ENCODE measurements around the gene ATP1A2. TPM values are rescaled to one million over a fixed set of nuclear protein-coding genes. Genes with fewer than 3 reads are reported as not detected.
A peak's percentile ranks its signal among the peaks of the same experiment; 100 is the strongest.

The ATP1A2 gene
- total RNA-seq, 4 donors from 2014 or later, result 2.2 to 32.6 (median 5.3) TPM

DNA sequence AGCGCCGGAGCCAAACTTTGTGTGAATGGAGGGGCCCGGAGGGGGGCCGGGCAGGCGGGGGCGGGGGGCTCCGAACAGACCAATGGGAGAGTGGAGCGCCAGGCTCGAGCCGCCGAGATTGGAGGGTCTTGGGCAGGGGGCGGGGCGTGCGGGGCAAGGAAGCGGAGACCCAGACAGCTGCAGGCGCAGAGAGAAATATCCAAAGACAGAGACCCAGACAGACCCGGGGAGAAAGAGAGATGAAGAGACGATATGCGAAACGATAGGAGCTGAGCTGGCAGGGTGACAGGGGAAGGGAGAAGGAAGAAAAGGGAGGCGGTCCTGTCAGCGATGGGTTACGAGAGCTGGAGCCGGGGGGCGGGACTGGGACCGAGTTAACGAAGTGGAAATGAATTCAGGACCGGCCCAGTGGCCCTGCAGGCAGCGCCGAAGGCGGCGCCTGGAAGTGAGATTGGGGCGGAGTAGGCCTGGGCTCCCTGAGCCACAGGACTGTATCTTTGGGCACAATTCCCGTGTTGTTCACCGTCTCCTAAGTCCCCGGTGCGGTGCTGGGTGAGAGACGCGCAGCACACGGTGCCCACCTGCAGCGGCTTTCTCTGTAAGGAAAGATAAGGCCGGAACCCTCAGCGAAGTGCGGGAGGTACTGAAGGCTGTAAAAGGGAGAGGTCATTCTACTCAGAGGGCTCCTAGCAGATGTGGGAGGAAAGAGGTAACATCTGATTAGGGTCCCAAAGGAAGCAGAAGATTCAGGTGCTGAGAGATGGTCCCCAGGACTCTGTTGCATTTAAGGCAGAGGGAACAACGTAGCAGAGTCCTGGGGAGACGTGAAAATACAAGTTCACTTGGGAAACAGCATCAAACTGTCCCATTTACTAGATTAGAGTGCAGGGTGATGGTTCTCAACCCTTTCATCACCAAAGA is 45.1 kb upstream of the ATP1A2 start:
- peaks cover 6 to 16% (median 9%) of the 10 kb centered on the region in 3 donors for H3K4me1 ChIP-seq
- H3K36me3 ChIP-seq, result no peaks in the 10 kb centered on the region
- WGBS, 2 donors, result 1 to 3% methylated on average over 29 to 33 of the region's 46 CpGs
- H3K9me3 ChIP-seq, result no peaks in the 10 kb centered on the region
- intact Hi-C loops (cut with DNase I), result no loop called here
- no peak overlapping the region for H3K27ac ChIP-seq
- H3K27me3 ChIP-seq, result peaks cover 0 to 62% (median 0%) of the 10 kb centered on the region in 4 donors
- DNase-seq, result no peak
- peak overlapping the region; percentile 27 to 64 (median 49) for H3K4me3 ChIP-seq
- TF ChIP-seq POLR2A (IDR thresholded peaks at IDR 0.05), result no peak
- TF ChIP-seq, protein P1, sequence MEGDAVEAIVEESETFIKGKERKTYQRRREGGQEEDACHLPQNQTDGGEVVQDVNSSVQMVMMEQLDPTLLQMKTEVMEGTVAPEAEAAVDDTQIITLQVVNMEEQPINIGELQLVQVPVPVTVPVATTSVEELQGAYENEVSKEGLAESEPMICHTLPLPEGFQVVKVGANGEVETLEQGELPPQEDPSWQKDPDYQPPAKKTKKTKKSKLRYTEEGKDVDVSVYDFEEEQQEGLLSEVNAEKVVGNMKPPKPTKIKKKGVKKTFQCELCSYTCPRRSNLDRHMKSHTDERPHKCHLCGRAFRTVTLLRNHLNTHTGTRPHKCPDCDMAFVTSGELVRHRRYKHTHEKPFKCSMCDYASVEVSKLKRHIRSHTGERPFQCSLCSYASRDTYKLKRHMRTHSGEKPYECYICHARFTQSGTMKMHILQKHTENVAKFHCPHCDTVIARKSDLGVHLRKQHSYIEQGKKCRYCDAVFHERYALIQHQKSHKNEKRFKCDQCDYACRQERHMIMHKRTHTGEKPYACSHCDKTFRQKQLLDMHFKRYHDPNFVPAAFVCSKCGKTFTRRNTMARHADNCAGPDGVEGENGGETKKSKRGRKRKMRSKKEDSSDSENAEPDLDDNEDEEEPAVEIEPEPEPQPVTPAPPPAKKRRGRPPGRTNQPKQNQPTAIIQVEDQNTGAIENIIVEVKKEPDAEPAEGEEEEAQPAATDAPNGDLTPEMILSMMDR (IDR thresholded peaks at IDR 0.05), result no peak

DNA sequence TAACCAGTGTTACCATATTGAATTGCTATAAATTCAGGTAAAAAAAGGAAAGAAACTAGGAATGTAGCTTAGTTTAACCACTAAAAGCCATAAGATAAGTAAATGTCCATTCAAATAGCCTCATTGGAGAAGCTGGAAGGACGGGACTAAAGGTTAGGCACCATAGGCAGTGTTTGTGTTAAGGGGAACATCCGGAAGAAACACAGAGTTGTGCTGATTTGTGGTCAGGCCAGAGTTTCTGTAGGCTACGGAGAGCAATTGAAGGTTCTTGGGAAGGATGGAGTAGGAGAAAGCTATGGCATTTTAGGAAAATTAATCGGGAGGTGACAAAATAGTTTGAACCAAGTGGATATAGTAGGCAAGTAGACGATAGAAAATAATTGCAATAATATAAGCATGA is 44.3 kb upstream of the ATP1A2 start:
- no peaks in the 10 kb centered on the region for H3K36me3 ChIP-seq
- H3K27ac ChIP-seq, result no peak overlapping the region
- H3K27me3 ChIP-seq, result peaks cover 0 to 67% (median 0%) of the 10 kb centered on the region in 4 donors
- no peak overlapping the region for H3K4me3 ChIP-seq
- no peaks in the 10 kb centered on the region for H3K9me3 ChIP-seq
- intact Hi-C loops (cut with DNase I), result no loop called here
- 84 to 87% methylated on average over 5 of the region's 5 CpGs for WGBS, 2 donors
- TF ChIP-seq POLR2A (IDR thresholded peaks at IDR 0.05), result no peak
- no peak for DNase-seq
- peaks cover 6 to 16% (median 9%) of the 10 kb centered on the region in 3 donors for H3K4me1 ChIP-seq

- no peak overlapping the region for H3K4me3 ChIP-seq
- H3K27ac ChIP-seq, result no peak overlapping the region
- peaks cover 0 to 73% (median 0%) of the 10 kb centered on the region in 4 donors for H3K27me3 ChIP-seq
- no peaks in the 10 kb centered on the region for H3K36me3 ChIP-seq
- 59 to 66% methylated on average over 3 to 4 of the region's 4 CpGs for WGBS, 2 donors
- TF ChIP-seq POLR2A (IDR thresholded peaks at IDR 0.05), result no peak
- TF ChIP-seq, protein P1 (IDR thresholded peaks at IDR 0.05), result no peak
- H3K4me1 ChIP-seq, result peaks cover 6 to 12% (median 6%) of the 10 kb centered on the region in 3 donors
- intact Hi-C loops (cut with DNase I), result no loop called here
- no peak for DNase-seq
- no peaks in the 10 kb centered on the region for H3K9me3 ChIP-seq
Measured at GRCh38 chr1:160074865-160075264, 40.7 kb upstream of the ATP1A2 start.

DNA sequence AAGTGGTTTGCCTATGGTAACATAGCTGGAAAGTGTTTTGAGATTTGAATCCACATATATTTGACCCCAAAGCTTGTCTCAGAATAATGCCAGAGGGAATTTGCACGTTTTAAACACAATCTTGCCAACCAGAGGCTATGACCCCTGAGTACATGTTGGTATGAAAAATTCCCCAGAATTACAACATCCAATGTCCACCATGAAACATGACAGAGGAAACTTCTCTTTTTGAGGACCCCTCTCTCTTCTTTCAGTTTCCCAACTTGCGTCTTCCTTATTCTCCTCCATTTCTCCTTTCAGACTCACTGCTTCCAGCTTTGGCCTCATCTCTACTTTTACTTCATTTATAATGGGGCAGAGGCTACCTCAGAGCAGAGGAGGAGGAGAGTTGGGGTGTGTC is 39.7 kb upstream of the ATP1A2 start:
- H3K36me3 ChIP-seq, result no peaks in the 10 kb centered on the region
- peaks cover 0 to 2% (median 1%) of the 10 kb centered on the region in 3 donors for H3K4me1 ChIP-seq
- H3K27ac ChIP-seq, result no peak overlapping the region
- TF ChIP-seq POLR2A (IDR thresholded peaks at IDR 0.05), result no peak
- TF ChIP-seq, protein P1 (IDR thresholded peaks at IDR 0.05), result no peak
- intact Hi-C loops (cut with DNase I), result no loop called here
- no peak for DNase-seq
- H3K27me3 ChIP-seq, result peaks cover 0 to 73% (median 3%) of the 10 kb centered on the region in 4 donors
- 46 to 58% methylated on average over 2 of the region's 2 CpGs for WGBS, 2 donors
- no peak overlapping the region for H3K4me3 ChIP-seq
- no peaks in the 10 kb centered on the region for H3K9me3 ChIP-seq

GRCh38 chr1:160076295-160076694 is 39.3 kb upstream of the ATP1A2 start:
- Histone ChIP-seq H3K36me3 (no peaks in the 10 kb centered on the region), H3K9me3 (no peaks in the 10 kb centered on the region), H3K27ac (no peak overlapping the region), H3K27me3 (peaks cover 0 to 73% (median 4%) of the 10 kb centered on the region in 4 donors), H3K4me1 (no peaks in the 10 kb centered on the region), H3K4me3 (no peak overlapping the region)
- intact Hi-C loops (cut with DNase I), result no loop called here
- TF ChIP-seq, protein P1 (IDR thresholded peaks at IDR 0.05), result no peak
- no peak for TF ChIP-seq POLR2A (IDR thresholded peaks at IDR 0.05)
- 79 to 82% methylated on average over 3 of the region's 3 CpGs for WGBS, 2 donors
- DNase-seq, result no peak
